Activated naive CD4-positive, alpha-beta T cell treated with anti-CD3 and anti-CD28 coated beads, Interleukin-2, amount 50 U/mL, for 72 hours (primary cell): Measurements from ENCODE around the gene HGD. TPM values are rescaled to one million over a fixed set of nuclear protein-coding genes. Genes with fewer than 3 reads are reported as not detected.
"Not testable (repeated sequence)": the region's sequence is repeated elsewhere in the genome, so short reads cannot be mapped to it uniquely, and the experiment has no call there.

ENCODE experiments used
- ATAC-seq, 2 donors: fragments of 150-1000 bp; cut with Tn5 transposase; 2 replicates each; pipeline ENCODE4 v1.10.0; 2021; ENCODE audit warnings: mild to moderate bottlenecking in 2 of 2, moderate library complexity in 2 of 2
- DNase-seq, 2 donors: peaks; one replicate each; pipeline ENCODE4 v3.0.0; 2021 to 2022; ENCODE audit warnings: low spot score in 2 of 2
- H3K27ac Mint-ChIP-seq, 2 donors: one replicate each; pipeline ENCODE4 v1.8.0; 2022; ENCODE audit warnings: mild to moderate bottlenecking in 2 of 2, mixed read lengths in 2 of 2
- H3K36me3 Mint-ChIP-seq, 2 donors: one replicate each; pipeline ENCODE4 v1.8.0; 2022; ENCODE audit warnings: mixed read lengths in 2 of 2
- H3K9me3 Mint-ChIP-seq, 2 donors: one replicate each; pipeline ENCODE4 v1.8.0; 2022; ENCODE audit warnings: mixed read lengths in 2 of 2
- total RNA-seq, 2 donors: library from RNA; stranded (reverse); gene quantifications; one replicate each; pipeline ENCODE4 v1.2.3, GENCODE V29; 2022

The HGD gene
- total RNA-seq, 2 donors from 2014 or later = 0.62 to 0.87 TPM

GRCh38 chr3:120683671-120684301 lies 1.7 kb upstream of the HGD start:
- Mint-ChIP-seq H3K36me3 (no peaks in the 10 kb centered on the region), H3K27ac (no peak overlapping the region), H3K9me3 (peaks cover 0 to 5% of the 10 kb centered on the region in 2 donors)
- DNase-seq (no peak), ATAC-seq (no peak)

GRCh38 chr3:120683213-120683612 lies 1.2 kb upstream of the HGD start:
- no peak for DNase-seq
- ATAC-seq = no peak
- Mint-ChIP-seq H3K9me3 (peaks cover 0 to 5% of the 10 kb centered on the region in 2 donors), H3K27ac (no peak overlapping the region), H3K36me3 (peaks cover 0 to 3% of the 10 kb centered on the region in 2 donors)

GRCh38 chr3:120681506-120682038 lies 467 bp downstream of the HGD start:
- ATAC-seq = no peak

GRCh38 chr3:120681018-120681417 lies 1.0 kb downstream of the HGD start:
- peaks cover 11 to 12% of the 10 kb centered on the region in 2 donors for H3K36me3 Mint-ChIP-seq
- ATAC-seq = no peak
- H3K27ac Mint-ChIP-seq = no peak overlapping the region
- peaks cover 0 to 21% of the 10 kb centered on the region in 2 donors for H3K9me3 Mint-ChIP-seq
- no peak for DNase-seq

More at GRCh38 chr3:120681506-120682038, 467 bp downstream of the HGD start:
- DNase-seq = no peak
- Mint-ChIP-seq H3K36me3 (peaks cover 6 to 11% of the 10 kb centered on the region in 2 donors), H3K27ac (no peak overlapping the region), H3K9me3 (peaks cover 0 to 16% of the 10 kb centered on the region in 2 donors)

- H3K36me3 Mint-ChIP-seq = peaks cover 11 to 13% of the 10 kb centered on the region in 2 donors
- no peak for DNase-seq
- ATAC-seq = no peak
- peaks cover 0 to 21% of the 10 kb centered on the region in 2 donors for H3K9me3 Mint-ChIP-seq
- H3K27ac Mint-ChIP-seq = no peak overlapping the region
Observed at GRCh38 chr3:120680193-120680894, 1.7 kb downstream of the HGD start.

GRCh38 chr3:120678984-120679383 lies 3.1 kb downstream of the HGD start:
- Mint-ChIP-seq H3K27ac (no peak overlapping the region), H3K9me3 (peaks cover 0 to 21% of the 10 kb centered on the region in 2 donors), H3K36me3 (peaks cover 11 to 13% of the 10 kb centered on the region in 2 donors)
- no peak for DNase-seq
- ATAC-seq = no peak

- DNase-seq = no peak
- Mint-ChIP-seq H3K36me3 (peaks cover 11 to 13% of the 10 kb centered on the region in 2 donors), H3K27ac (no peak overlapping the region), H3K9me3 (peaks cover 0 to 21% of the 10 kb centered on the region in 2 donors)
- ATAC-seq = no peak
Observed at GRCh38 chr3:120678331-120678947, 3.6 kb downstream of the HGD start.

GRCh38 chr3:120677193-120677592 lies 4.8 kb downstream of the HGD start:
- H3K36me3 Mint-ChIP-seq = peaks cover 11 to 13% of the 10 kb centered on the region in 2 donors

GRCh38 chr3:120673116-120673515 lies 8.9 kb downstream of the HGD start:
- Mint-ChIP-seq H3K27ac (no peak overlapping the region), H3K9me3 (peaks cover 0 to 21% of the 10 kb centered on the region in 2 donors), H3K36me3 (peaks cover 7 to 13% of the 10 kb centered on the region in 2 donors)
- no peak for DNase-seq
- ATAC-seq = no peak

More at GRCh38 chr3:120677193-120677592, 4.8 kb downstream of the HGD start:
- ATAC-seq, DNase-seq, H3K27ac Mint-ChIP-seq: not testable (repeated sequence)
- peaks cover 0 to 21% of the 10 kb centered on the region in 2 donors for H3K9me3 Mint-ChIP-seq

- H3K36me3 Mint-ChIP-seq = peaks cover 0 to 6% of the 10 kb centered on the region in 2 donors
- no peak for ATAC-seq
- no peak overlapping the region for H3K27ac Mint-ChIP-seq
- peaks cover 0 to 5% of the 10 kb centered on the region in 2 donors for H3K9me3 Mint-ChIP-seq
- no peak for DNase-seq
Observed at GRCh38 chr3:120670576-120670975, 11.5 kb downstream of the HGD start.

- ATAC-seq (no peak), DNase-seq (no peak)
- Mint-ChIP-seq H3K36me3 (peaks cover 0 to 6% of the 10 kb centered on the region in 2 donors), H3K9me3 (peaks cover 0 to 2% of the 10 kb centered on the region in 2 donors), H3K27ac (no peak overlapping the region)
Observed at GRCh38 chr3:120664926-120665325, 17.1 kb downstream of the HGD start.

- no peak for DNase-seq
- Mint-ChIP-seq H3K36me3 (peaks cover 6 to 13% of the 10 kb centered on the region in 2 donors), H3K27ac (no peak overlapping the region), H3K9me3 (peaks cover 0 to 5% of the 10 kb centered on the region in 2 donors)
- ATAC-seq = no peak
Observed at GRCh38 chr3:120661945-120662344, 20.1 kb downstream of the HGD start.

- ATAC-seq (no peak), DNase-seq (no peak)
- Mint-ChIP-seq H3K9me3 (peaks cover 0 to 5% of the 10 kb centered on the region in 2 donors), H3K36me3 (peaks cover 6 to 13% of the 10 kb centered on the region in 2 donors), H3K27ac (no peak overlapping the region)
Observed at GRCh38 chr3:120661106-120661905, 20.7 kb downstream of the HGD start.

- no peak for ATAC-seq
- DNase-seq = no peak
- H3K36me3 Mint-ChIP-seq = peaks cover 6 to 7% of the 10 kb centered on the region in 2 donors
- peaks cover 0 to 5% of the 10 kb centered on the region in 2 donors for H3K9me3 Mint-ChIP-seq
- no peak overlapping the region for H3K27ac Mint-ChIP-seq
Observed at GRCh38 chr3:120659834-120660233, 22.2 kb downstream of the HGD start.

- Mint-ChIP-seq H3K36me3 (peaks cover 6 to 10% of the 10 kb centered on the region in 2 donors), H3K9me3 (peaks cover 2 to 5% of the 10 kb centered on the region in 2 donors), H3K27ac (no peak overlapping the region)
- ATAC-seq (no peak), DNase-seq (no peak)
Observed at GRCh38 chr3:120659285-120659684, 22.8 kb downstream of the HGD start.

- H3K9me3 Mint-ChIP-seq = peaks cover 0 to 4% of the 10 kb centered on the region in 2 donors
- no peak overlapping the region for H3K27ac Mint-ChIP-seq
- DNase-seq (no peak), ATAC-seq (no peak)
- H3K36me3 Mint-ChIP-seq = peaks cover 0 to 5% of the 10 kb centered on the region in 2 donors
Observed at GRCh38 chr3:120652896-120653545, 29.0 kb downstream of the HGD start.
